IPS-NIHi7 (cell line): ENCODE data around the gene SIM2.

Experiments used
- DNase-seq: peaks from one replicate; pipeline ENCODE4 v3.0.0; 2012; ENCODE audit warnings: mixed read lengths; ENCODE audit errors: extremely low spot score

The SIM2 gene

GRCh38 chr21:36700295-36700970 lies 1.5 kb downstream of the SIM2 start:
- no peak for DNase-seq

DNA sequence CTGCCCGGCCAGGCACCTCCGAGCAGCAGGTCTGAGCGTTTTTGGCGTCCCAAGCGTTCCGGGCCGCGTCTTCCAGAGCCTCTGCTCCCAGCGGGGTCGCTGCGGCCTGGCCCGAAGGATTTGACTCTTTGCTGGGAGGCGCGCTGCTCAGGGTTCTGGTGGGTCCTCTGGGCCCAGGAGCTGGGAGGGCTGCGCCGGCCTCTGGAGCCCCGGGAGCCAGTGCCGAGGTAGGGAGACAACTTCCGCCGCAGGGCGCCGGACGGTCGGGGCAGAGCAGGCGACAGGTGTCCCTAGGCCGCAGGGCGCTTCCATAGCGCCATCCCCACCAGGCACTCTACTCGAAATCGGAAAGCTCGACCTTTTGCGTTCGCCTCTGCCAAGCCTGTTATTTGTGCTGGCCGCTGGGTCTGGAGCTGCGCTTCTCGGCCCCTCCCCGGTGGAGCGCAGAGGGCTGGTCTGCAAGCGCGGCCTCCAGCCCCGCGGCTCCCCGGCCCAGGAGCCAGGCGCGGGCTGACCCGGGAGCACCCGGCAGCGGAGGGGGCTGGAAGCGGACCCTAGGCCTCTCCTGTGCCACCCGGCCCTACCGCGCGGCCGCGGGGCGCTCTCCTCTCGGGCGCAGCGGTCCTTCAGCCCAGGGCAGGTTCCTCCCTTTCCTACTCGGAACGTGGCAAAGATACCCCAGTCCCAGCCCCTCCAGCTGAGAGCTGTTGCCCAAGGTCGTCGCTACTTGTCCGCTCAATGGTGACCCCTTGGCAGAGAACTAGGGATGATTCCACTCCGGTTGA lies 2.2 kb downstream of the SIM2 start:
- no peak for DNase-seq

DNA sequence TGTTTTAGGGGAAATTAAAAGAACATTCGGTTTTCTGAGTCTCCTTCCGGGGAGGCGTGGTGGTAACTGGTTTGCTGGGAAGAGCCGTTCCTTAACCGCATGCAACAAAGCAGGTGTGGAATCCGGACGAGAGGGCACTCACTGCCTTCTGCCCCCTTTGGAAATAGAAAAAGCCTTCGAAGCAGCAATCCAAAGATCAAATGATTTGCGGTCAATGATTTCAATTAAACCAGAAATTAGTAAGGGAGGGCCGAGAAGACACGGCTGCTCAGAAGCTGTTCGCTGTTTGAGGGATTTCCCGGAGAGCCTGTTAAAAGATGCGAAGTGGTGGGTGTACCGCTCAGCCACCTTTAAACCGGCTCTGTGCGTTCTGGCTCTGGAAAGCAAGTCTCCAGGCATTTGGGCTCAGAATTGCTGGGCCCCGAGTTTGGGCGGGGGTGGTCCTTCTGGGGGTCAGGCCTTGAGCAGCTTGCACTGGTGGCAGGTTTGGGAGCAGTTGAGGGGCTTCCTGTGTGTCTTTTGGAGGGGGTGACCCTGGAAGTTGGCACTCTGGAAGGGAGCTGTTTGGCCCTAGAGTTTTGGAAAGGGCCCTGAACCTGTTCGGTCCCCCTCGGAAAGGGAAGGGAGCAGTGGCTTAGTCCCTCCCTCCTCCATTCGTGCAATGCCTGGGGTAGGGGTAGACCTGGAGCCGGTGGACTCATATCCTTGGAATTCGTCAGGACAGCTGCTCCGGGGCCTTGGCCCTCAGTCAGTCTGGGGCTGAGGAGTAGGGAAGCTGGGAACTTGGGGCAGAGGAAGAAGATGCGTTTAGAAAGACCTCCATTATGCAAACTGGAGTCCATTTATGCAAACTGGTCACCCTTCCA lies 3.1 kb downstream of the SIM2 start:
- DNase-seq, result no peak

DNA sequence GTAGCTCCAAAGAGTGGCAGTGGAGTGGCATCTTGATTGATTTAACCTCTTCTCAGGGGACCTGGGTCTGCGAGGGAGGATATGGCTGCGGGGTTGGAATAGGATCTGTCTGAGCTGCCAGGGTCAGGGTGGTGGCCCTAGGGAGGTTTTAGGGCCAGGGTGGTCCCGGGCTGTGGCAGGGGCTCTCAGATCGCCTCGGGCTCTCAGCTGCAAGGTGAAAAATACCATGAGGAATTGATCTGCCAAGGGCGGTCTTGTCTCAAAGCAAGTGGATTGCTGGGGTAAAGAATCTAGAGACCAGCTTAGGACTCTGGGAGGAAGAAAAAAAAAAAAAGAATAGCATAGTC lies 3.7 kb downstream of the SIM2 start:
- no peak for DNase-seq

GRCh38 chr21:36703123-36703522 lies 4.2 kb downstream of the SIM2 start:
- no peak for DNase-seq

- DNase-seq, result no peak
Measured at GRCh38 chr21:36703626-36704280, 4.8 kb downstream of the SIM2 start.

DNA sequence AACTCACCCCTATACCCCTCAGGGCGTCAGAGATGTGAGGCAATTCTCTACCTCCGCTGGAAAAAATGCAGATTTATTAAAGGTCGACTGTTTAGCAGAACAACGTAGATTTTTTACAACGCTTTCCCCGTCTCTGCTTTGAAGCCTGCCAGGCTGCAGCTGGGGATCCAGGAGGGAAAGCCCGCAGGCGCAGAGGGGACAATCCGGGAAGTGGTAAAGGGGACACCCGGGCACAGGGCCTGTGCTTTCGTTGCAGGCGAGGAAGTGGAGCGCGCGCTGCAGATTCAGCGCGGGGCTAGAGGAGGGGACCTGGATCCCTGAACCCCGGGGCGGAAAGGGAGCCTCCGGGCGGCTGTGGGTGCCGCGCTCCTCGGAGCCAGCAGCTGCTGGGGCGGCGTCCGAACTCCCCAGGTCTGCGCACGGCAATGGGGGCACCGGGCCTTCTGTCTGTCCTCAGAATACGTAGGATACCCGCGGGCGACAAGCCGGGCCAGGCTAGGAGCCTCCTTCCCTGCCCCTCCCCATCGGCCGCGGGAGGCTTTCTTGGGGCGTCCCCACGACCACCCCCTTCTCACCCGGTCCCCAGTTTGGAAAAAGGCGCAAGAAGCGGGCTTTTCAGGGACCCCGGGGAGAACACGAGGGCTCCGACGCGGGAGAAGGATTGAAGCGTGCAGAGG lies 5.5 kb downstream of the SIM2 start:
- no peak for DNase-seq

- DNase-seq, result no peak
Measured at GRCh38 chr21:36704958-36705678, 6.2 kb downstream of the SIM2 start.

GRCh38 chr21:36705679-36706481 lies 7.0 kb downstream of the SIM2 start:
- DNase-seq, result no peak

- no peak for DNase-seq
Measured at GRCh38 chr21:36706482-36706852, 7.6 kb downstream of the SIM2 start.

DNA sequence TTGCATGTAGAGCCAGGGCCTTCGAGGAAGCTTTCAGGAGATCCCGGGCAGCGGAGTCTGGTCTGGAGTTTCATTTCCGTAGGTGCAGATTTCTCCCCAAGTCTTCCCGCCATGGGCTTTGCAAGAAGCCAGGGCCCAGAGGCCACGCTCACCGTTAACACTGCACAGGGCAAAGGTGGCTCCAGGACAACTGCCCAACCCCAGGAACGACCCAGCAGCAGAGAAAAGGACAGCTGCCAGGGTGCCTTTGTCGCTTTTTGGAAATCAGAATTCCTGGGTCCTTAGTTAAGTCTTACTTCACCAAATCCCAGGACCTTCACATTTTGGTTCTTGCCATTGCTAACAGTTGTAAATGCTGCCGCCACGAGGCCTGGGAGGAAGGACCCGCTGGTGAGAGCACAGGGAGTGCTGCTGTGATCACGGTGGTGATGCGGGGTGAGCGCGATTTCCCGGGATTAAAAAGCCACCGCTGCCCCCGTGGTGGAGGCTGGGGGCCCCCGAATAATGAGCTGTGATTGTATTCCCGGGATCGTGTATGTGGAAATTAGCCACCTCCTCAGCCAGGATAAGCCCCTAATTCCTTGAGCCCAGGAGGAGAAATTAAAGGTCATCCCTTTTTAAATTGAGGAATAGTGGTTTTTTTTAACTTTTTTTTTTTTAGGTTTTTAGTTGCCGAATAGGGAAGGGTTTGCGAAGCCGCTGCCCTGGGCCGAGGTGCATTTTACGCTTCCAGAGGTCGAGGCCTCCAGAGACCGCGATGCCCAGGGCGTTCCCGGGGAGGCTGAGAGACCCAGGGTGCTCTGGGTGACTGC lies 8.2 kb downstream of the SIM2 start:
- DNase-seq, result no peak

- DNase-seq, result no peak
Measured at GRCh38 chr21:36707763-36708285, 8.9 kb downstream of the SIM2 start.

- DNase-seq, result no peak
Measured at GRCh38 chr21:36708286-36709029, 9.5 kb downstream of the SIM2 start.

GRCh38 chr21:36709030-36709867 lies 10.3 kb downstream of the SIM2 start:
- no peak for DNase-seq

DNA sequence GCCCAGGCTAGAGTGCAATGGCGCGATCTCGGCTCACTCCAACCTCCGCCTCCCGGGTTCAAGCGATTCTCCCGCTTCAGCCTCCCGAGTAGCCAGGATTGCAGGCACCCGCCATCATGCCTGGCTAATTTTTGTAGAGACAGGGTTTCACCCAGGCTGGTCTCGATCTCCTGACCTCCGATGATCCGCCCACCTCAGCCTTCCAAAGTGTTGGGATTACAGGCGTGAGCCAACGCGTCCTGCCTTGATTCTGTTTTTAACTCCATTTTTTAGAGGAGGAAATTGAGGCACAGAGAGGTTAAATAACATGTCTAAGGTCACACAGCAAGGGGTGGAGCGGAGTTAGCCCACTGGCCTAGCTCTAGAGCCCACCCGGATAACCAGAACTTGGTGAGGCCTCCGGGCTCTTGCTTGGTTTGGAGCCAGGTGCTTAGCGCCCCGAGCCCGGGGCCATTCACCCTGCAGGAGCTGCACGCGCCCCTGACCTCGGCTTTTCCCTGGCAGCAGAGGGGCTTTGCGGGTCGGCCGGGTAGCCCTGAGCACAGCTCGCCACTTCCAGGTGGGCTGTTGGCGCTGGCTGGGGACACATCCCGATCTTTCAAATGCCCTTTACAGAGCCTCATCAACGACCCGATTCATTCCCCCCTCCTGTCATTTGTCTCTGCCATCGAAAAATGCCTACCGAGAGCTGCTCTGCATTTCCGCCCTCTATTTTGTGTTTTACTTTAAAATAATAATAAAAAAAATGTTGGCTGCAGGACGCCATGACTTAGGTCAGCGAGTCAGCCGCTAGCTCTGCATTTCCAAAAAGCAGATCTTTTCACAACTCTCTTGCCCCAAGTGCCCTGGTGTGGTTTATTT lies 11.2 kb downstream of the SIM2 start:
- DNase-seq, result no peak

DNA sequence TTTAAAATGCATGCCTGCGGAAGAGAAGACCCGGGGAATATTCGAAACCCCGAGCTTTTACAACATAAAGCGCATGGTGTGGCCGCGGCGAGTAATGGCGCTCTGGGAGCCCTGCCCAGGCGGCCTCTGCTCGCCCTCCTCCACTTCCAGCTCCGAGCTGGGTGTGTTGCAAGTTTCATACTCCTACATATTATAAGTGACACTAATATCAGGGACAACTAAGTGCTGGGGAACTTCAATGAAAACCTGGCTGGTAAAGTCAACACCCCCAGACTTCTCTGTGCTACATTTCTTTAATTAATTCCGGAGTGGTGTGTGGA lies 11.8 kb downstream of the SIM2 start:
- no peak for DNase-seq
